ENCODE data around the gene GPD2. TPM values are rescaled to one million over a fixed set of nuclear protein-coding genes. Genes with fewer than 3 reads are reported as not detected.

Gene GPD2
- total and polyA plus RNA-seq, 2 of the 8 experiments (the other 6 are each of a cell fraction or from before 2014, with no cell fraction given): 8.4 to 43.1 TPM

GRCh38 chr2:156630579-156631337 is 194.6 kb downstream of the GPD2 start:
- POLR2A ChIA-PET (ENCODE audit: partially characterized antibody): interaction anchor here (0.6 to 0.8 kb wide), 3 partner anchors 12 to 34 kb away, joined by 3 to 5 read pairs (median 3); no protein-coding TSS in a partner anchor
- Histone ChIP-seq H3K14ac (ENCODE audit: insufficient read length) (no peak overlapping the region), H2BK12ac (ENCODE audit: low read depth, low read length) (peak overlapping the region; percentile 54; the same call in 1 of the 2 replicates), H4K8ac (ENCODE audit: extremely low read depth, insufficient read depth, low read length) (no peak overlapping the region), H2BK120ac (replicated peaks; ENCODE audit: low read depth, low read length) (peak overlapping the region; percentile 71), H3K79me1 (ENCODE audit: low read depth, low read length) (no peaks in the 10 kb centered on the region), H2AFZ (ENCODE audit: low read length) (no peak overlapping the region; the same call in 1 of the 2 replicates), H3K27ac (ENCODE audit: low read depth, low read length) (peak overlapping the region; percentile 81), H2BK20ac (ENCODE audit: low read length) (no peak overlapping the region; the same call in 1 of the 2 replicates), H3K4me3 (ENCODE audit: extremely low read depth in 1 of 4, insufficient read depth in 2 of 4, low read depth in 3 of 4, low read length in 4 of 4) (peak overlapping the region; percentile 29 to 50 (median 36); a peak in 6 of 8 replicates), H2AK5ac (ENCODE audit: low read depth, low read length) (no peak overlapping the region), H3K4ac (replicated peaks; ENCODE audit: insufficient read length, low read depth, low read length) (no peak overlapping the region), H2BK15ac (ENCODE audit: low read length) (no peak overlapping the region), H4K91ac (replicated peaks; ENCODE audit: insufficient read length, low read length) (no peak overlapping the region), H3K9me3 (ENCODE audit: insufficient read depth in 2 of 2, low read depth in 1 of 2, low read length in 1 of 2) (no peaks in the 10 kb centered on the region), H3K4me2 (ENCODE audit: insufficient read depth in 1 of 2, low read depth in 2 of 2, low read length in 2 of 2) (peak overlapping the region; percentile 77 to 86), H3K4me1 (replicated peaks in 1 of 4; ENCODE audit: control insufficient read depth in 3 of 4, insufficient read depth in 4 of 4, low read length in 3 of 4) (peaks cover 0 to 17% (median 3%) of the 10 kb centered on the region in 4 experiments; a peak in 4 of 7 replicates), H3K79me2 (ENCODE audit: control insufficient read depth in 1 of 2, insufficient read depth in 2 of 2, low read length in 2 of 2) (no peaks in the 10 kb centered on the region), H4K20me1 (replicated peaks in 1 of 2; ENCODE audit: control insufficient read depth in 1 of 2, insufficient read depth in 2 of 2, low read length in 2 of 2) (no peaks in the 10 kb centered on the region), H3K27me3 (replicated peaks in 1 of 4; ENCODE audit: control insufficient read depth in 3 of 4, extremely low read depth in 1 of 4, insufficient read depth in 3 of 4, low read length in 3 of 4) (no peaks in the 10 kb centered on the region; a peak in 1 of 7 replicates), H2BK5ac (ENCODE audit: low read depth, low read length) (peak overlapping the region; percentile 95; the same call in 1 of the 2 replicates), H3K56ac (replicated peaks; ENCODE audit: insufficient read length, low read depth, low read length) (no peak overlapping the region), H3K18ac (ENCODE audit: extremely low read depth, low read length) (peak overlapping the region; percentile 89), H3K23ac (ENCODE audit: insufficient read length) (no peak overlapping the region), H4K5ac (ENCODE audit: insufficient read length, low read depth, low read length) (peak overlapping the region; percentile 81), H3K9ac (replicated peaks in 1 of 4; ENCODE audit: extremely low read depth in 1 of 4, low read depth in 3 of 4, low read length in 3 of 4) (peak overlapping the region in 2 of 4 experiments; percentile 24 to 65; a peak in 3 of 7 replicates), H3K36me3 (ENCODE audit: control insufficient read depth in 2 of 4, insufficient read depth in 4 of 4, low read length in 3 of 4) (no peaks in the 10 kb centered on the region), H3K23me2 (ENCODE audit: low read depth, low read length) (peaks cover 3% of the 10 kb centered on the region; the same call in 1 of the 2 replicates)
- FAIRE-seq (peak; percentile 99), DNase-seq (ENCODE audit: low read depth in 1 of 2, low spot score in 2 of 2) (peak; percentile 60 to 76)
- CTCF ChIA-PET (ENCODE audit: partially characterized antibody): interaction anchor here (0.9 kb wide), 2 partner anchors 146 to 296 kb away, joined by 3 to 4 read pairs; no protein-coding TSS in a partner anchor
- WGBS, 2 experiments (ENCODE audit: extremely low coverage in 1 of 2, insufficient coverage in 1 of 2, insufficient read length in 1 of 2, insufficient replicate concordance in 2 of 2, low coverage in 1 of 2, low lambda C conversion rate in 2 of 2, missing lambda C conversion rate in 1 of 2): 0% methylated on average over 1 of the region's 1 CpG; no CpG with 5 or more reads in 1 of the 2 experiments
- TF ChIP-seq RBBP5 (IDR thresholded peaks at IDR 0.05; ENCODE audit: borderline replicate concordance, low read depth, low read length): peak; percentile 98
- TF ChIP-seq SP2 (IDR thresholded peaks at IDR 0.05; ENCODE audit: low read length): no peak
- peak; percentile 85 for TF ChIP-seq NANOG (IDR thresholded peaks at IDR 0.05; ENCODE audit: insufficient read depth, low read depth, low read length, poor library complexity, severe bottlenecking)
- no peak for TF ChIP-seq GABPA (IDR thresholded peaks at IDR 0.05; ENCODE audit: borderline replicate concordance, insufficient read depth, low read length)
- TF ChIP-seq TAF7 (optimal IDR thresholded peaks at IDR 0.05; ENCODE audit: borderline replicate concordance, low read depth, low read length): peak; percentile 44
- no peak for TF ChIP-seq PHF8 (conservative IDR thresholded peaks at IDR 0.05; ENCODE audit: low read depth, low read length)
- TF ChIP-seq ASH2L (IDR thresholded peaks at IDR 0.05; ENCODE audit: low read length): peak; percentile 99
- no peak for TF ChIP-seq BCL11A (IDR thresholded peaks at IDR 0.05; ENCODE audit: low read depth in 2 of 2, low read length in 2 of 2)
- peak; percentile 9 to 25; a peak in 2 of 4 replicates for TF ChIP-seq RAD21 (IDR thresholded peaks at IDR 0.05 in 1 of 2, conservative IDR thresholded peaks at IDR 0.05 in 1 of 2; ENCODE audit: low read depth in 2 of 2, low read length in 2 of 2)
- no peak for TF ChIP-seq BRCA1 (IDR thresholded peaks at IDR 0.05; ENCODE audit: low read depth, low read length)
- no peak for TF ChIP-seq SRF (IDR thresholded peaks at IDR 0.05; ENCODE audit: low read depth, low read length)

Measured in H1 (cell line).